Chondrocyte (in vitro differentiated cells): ENCODE results near the gene SIGLEC7. TPM values are rescaled to one million over a fixed set of nuclear protein-coding genes. Genes with fewer than 3 reads are reported as not detected.

ENCODE experiments used
- DNase-seq: peaks from one replicate; pipeline ENCODE4 v3.0.0; 2021; ENCODE audit warnings: mixed read lengths, low spot score
- H3K27ac Mint-ChIP-seq: one replicate; pipeline ENCODE4 v1.8.0; 2021; ENCODE audit warnings: mild to moderate bottlenecking, moderate library complexity, mixed read lengths; ENCODE audit not compliant: unreplicated experiment
- H3K27me3 Mint-ChIP-seq: 2 replicates; pipeline ENCODE4 v1.8.0; 2021; ENCODE audit warnings: low read depth, mixed read lengths
- H3K36me3 Mint-ChIP-seq: 2 replicates; pipeline ENCODE4 v1.8.0; 2021; ENCODE audit warnings: low read depth, mixed read lengths
- H3K4me1 Mint-ChIP-seq: 2 replicates; pipeline ENCODE4 v1.8.0; 2021; ENCODE audit warnings: low read depth, mild to moderate bottlenecking, mixed read lengths
- H3K4me3 Mint-ChIP-seq: one replicate; pipeline ENCODE4 v1.8.0; 2021; ENCODE audit warnings: mild to moderate bottlenecking, moderate library complexity, mixed read lengths; ENCODE audit not compliant: unreplicated experiment
- H3K9me3 Mint-ChIP-seq: 2 replicates; pipeline ENCODE4 v1.8.0; 2021; ENCODE audit warnings: low read depth, mixed read lengths
- total RNA-seq: library from RNA; stranded (reverse); gene quantifications from 3 replicates; pipeline ENCODE4 v1.2.1, GENCODE V29; 2021
- TF ChIP-seq, protein P1 (sequence below): fragments of 200-600 bp; sonication (generic); IDR thresholded peaks from 2 replicates; pipeline ENCODE4 v1.5.0; 2021; ENCODE audit warnings: antibody characterized with exemption, mild to moderate bottlenecking, moderate library complexity

The SIGLEC7 gene
- total RNA-seq, 1 donor from 2014 or later: not detected

DNA sequence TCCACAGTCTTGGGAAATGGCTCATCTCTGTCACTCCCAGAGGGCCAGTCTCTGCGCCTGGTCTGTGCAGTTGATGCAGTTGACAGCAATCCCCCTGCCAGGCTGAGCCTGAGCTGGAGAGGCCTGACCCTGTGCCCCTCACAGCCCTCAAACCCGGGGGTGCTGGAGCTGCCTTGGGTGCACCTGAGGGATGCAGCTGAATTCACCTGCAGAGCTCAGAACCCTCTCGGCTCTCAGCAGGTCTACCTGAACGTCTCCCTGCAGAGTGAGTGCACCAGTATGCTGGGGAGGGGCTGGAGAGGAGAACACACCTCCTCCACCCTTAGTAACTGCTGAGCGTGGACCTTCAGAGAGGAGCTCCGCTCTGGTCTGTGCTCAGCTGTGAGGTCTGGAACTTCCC is 15.1 kb upstream of the SIGLEC7 start:
- Mint-ChIP-seq H3K36me3 (no peaks in the 10 kb centered on the region), H3K4me1 (no peaks in the 10 kb centered on the region), H3K4me3 (no peak overlapping the region), H3K27ac (no peak overlapping the region), H3K9me3 (no peaks in the 10 kb centered on the region), H3K27me3 (no peaks in the 10 kb centered on the region)
- TF ChIP-seq, protein P1, sequence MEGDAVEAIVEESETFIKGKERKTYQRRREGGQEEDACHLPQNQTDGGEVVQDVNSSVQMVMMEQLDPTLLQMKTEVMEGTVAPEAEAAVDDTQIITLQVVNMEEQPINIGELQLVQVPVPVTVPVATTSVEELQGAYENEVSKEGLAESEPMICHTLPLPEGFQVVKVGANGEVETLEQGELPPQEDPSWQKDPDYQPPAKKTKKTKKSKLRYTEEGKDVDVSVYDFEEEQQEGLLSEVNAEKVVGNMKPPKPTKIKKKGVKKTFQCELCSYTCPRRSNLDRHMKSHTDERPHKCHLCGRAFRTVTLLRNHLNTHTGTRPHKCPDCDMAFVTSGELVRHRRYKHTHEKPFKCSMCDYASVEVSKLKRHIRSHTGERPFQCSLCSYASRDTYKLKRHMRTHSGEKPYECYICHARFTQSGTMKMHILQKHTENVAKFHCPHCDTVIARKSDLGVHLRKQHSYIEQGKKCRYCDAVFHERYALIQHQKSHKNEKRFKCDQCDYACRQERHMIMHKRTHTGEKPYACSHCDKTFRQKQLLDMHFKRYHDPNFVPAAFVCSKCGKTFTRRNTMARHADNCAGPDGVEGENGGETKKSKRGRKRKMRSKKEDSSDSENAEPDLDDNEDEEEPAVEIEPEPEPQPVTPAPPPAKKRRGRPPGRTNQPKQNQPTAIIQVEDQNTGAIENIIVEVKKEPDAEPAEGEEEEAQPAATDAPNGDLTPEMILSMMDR: no peak
- peak; percentile 90 for DNase-seq

DNA sequence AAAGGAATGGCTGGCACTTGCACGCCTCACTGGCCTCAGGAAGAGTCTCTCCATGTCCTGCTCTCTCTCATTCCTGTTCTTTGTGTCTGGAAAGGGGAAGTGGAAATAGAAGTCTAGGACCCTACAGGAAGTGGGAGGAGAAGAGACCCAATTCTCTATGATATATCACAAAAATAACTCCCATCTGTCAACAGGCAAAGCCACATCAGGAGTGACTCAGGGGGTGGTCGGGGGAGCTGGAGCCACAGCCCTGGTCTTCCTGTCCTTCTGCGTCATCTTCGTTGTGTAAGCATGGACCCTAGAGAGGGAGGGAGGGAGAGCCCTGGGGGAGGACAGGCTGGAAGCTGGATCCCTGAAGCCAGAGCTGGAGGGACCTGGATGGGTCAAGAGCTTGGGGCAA is 14.3 kb upstream of the SIGLEC7 start:
- Mint-ChIP-seq H3K9me3 (no peaks in the 10 kb centered on the region), H3K27ac (no peak overlapping the region)

DNA sequence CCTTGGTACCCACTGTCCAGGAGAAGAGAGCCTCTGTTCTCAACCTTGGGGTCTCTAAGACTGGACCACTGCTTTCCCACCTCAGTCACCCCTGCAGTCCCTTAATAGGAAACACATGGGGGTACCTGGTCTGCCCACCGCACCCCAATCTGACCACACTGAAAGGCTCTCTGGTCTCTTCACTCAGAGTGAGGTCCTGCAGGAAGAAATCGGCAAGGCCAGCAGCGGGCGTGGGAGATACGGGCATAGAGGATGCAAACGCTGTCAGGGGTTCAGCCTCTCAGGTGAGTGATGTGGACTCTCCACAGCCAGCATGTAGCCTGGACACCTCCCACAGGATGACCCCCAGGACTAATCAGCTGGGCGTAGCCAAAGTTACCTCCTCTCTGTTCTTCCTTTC is 13.9 kb upstream of the SIGLEC7 start:
- TF ChIP-seq, protein P1: no peak
- no peaks in the 10 kb centered on the region for H3K36me3 Mint-ChIP-seq
- DNase-seq: peak; percentile 63
- no peak overlapping the region for H3K27ac Mint-ChIP-seq
- no peak overlapping the region for H3K4me3 Mint-ChIP-seq
- H3K27me3 Mint-ChIP-seq: no peaks in the 10 kb centered on the region
- no peaks in the 10 kb centered on the region for H3K9me3 Mint-ChIP-seq
- no peaks in the 10 kb centered on the region for H3K4me1 Mint-ChIP-seq

More for the DNA sequence above, 14.3 kb upstream of the SIGLEC7 start:
- Mint-ChIP-seq H3K4me3 (no peak overlapping the region), H3K36me3 (no peaks in the 10 kb centered on the region), H3K27me3 (no peaks in the 10 kb centered on the region), H3K4me1 (no peaks in the 10 kb centered on the region)
- TF ChIP-seq, protein P1: no peak
- no peak for DNase-seq

DNA sequence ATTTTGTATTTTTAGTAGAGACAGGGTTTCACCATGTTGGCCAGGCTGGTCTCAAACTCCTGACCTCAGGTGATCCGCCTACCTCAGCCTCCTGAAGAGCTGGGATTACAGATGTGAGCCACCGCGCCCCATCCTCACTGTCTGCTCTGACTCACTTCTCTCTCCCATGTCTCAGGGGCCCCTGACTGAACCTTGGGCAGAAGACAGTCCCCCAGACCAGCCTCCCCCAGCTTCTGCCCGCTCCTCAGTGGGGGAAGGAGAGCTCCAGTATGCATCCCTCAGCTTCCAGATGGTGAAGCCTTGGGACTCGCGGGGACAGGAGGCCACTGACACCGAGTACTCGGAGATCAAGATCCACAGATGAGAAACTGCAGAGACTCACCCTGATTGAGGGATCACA is 12.4 kb upstream of the SIGLEC7 start:
- H3K27me3 Mint-ChIP-seq: no peaks in the 10 kb centered on the region
- H3K4me1 Mint-ChIP-seq: no peaks in the 10 kb centered on the region
- no peaks in the 10 kb centered on the region for H3K36me3 Mint-ChIP-seq
- TF ChIP-seq, protein P1: no peak
- peaks cover 3% of the 10 kb centered on the region for H3K9me3 Mint-ChIP-seq
- H3K4me3 Mint-ChIP-seq: no peak overlapping the region
- peak; percentile 56 for DNase-seq
- H3K27ac Mint-ChIP-seq: no peak overlapping the region

DNA sequence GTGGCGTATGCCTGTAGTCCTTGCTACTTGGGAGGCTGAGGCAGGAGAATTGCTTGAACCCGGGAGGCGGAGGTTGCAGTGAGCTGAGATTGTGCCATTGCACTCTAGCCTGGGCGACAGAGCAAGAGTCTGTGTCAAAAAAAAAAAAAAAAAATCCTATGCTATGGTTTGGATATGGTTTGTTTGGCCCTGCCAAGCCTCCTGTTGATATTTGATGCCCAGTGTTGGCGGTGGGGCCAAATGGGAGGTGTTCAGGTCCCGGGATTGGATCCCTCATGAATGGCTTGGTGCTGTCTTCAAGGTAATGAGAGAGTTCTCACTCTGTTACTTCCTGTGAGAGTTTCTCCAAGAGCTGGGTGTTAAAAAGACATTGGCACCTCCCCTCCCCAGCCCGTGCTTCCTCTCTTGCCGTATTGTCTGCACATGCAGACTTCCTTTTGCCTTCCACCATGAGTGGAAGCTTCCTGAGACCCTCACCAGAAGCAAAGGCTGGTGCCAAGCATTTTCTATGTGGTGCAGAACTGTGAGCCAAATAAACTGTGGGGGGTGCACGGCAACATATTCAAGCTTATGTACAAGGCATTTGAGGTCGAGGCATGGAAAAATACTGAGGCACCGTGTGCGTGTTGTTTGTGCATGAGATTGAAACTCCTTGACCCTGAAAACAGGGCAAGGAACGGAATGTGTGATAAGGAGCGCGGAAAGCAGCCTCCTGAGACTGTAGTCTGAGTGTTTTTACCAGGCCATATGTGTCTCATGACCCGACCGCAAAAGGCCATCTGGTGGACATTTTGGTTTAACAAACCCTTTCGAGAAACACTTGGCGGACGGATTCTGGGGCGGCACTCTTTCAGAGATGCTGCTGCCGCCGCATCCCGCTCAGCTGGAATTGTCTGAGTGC is 10.1 kb upstream of the SIGLEC7 start:
- Mint-ChIP-seq H3K27me3 (no peaks in the 10 kb centered on the region), H3K27ac (no peak overlapping the region), H3K36me3 (no peaks in the 10 kb centered on the region), H3K4me3 (no peak overlapping the region), H3K9me3 (peaks cover 17% of the 10 kb centered on the region), H3K4me1 (no peaks in the 10 kb centered on the region)
- TF ChIP-seq, protein P1: no peak
- no peak for DNase-seq
